ENCODE measurements around the gene ACTR8.

Gene ACTR8

DNA sequence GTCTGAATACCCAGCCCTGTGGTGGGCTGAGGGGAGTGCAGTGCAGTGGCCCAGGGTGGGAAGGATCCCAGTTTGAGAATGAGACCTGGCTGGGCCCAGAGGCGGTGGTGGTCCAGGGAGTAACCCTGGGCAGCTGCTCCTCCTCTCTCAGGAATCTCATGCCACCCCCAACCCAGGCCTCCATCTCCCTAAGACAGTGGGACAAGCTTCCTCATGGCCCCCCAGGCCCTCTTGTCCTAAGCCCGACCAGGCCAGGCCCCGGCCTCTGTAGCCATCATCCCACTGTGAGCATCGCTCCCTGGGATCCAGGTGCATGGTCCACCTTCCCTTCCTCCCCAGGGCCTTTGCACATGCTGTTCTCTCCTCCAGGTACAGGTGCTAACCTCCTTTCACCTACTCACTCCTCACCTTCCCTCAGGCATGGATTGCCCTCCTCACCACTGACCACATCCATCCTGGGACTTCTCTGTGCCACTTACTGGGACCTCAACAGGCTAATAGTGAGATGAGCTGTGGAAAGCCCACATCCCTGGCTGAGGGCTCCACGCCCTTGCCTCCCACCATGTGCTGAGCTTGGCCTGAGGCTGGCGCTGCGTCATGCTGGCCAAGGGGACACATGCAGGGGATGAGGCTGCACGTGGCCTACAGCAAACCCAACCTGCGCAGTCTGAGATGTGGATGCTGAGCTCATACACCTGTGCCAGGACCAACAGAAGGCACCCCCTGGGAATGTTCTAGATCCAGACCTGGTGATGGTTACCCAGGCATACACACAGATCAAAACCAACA lies 45.7 kb downstream of the ACTR8 start:
- in situ Hi-C loops (cut with HindIII; ENCODE audit: low sequenced_read_pairs) = loop anchor here (5.0 kb wide), 1 partner anchor 49 kb away; no protein-coding TSS in a partner anchor

DNA sequence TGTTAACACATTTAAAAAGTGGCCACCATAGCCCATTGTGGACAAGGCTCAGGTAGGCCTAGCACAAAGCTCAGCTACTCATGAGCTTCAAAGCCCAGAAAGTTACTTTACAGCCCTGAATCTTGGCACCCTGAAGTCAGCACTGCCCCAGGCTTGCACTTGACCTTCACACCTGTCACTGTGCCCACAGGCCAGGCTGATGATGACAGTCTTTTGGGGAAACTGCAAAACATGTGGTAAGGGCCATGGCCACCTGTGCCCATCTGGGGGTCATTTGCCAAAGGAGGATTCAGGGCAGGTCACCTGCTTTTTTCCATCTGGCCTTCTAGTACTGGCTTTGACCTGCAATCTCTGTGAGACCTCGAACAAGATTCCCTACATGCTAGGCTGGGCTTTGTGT lies 46.7 kb downstream of the ACTR8 start:
- in situ Hi-C loops (cut with HindIII; ENCODE audit: low sequenced_read_pairs) = loop anchor here (5.0 kb wide), 1 partner anchor 48 kb away; no protein-coding TSS in a partner anchor

DNA sequence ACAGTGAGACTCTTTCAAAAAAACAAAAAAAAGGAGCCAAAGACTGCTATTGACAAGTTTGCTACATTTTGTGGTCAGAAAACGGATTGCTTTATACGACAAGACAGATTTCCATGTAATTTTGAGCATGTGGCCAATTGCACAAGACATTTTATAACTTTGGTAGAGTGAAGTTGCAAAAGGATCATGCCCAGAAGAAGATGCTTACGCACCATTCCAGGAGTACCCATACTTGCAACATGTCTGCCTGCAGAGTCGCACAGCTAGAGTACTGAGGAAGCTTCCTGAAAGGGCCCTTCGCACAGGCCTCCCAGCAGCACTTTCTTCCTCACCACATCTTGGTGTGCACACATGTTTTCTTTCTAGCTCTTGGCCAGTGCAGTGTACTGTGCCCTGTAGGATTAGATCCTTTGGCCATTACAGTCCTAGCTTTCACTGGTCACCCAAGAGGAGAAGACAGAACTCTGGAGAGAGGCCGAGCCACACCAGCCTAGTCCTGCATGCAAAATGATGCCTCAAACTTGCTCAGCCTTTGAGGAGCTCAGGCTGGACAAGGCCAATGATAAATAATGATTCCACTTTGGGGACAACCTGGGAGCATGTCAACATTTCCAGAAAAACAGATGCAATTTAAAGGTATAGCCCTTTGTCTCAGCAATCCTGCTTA lies 47.4 kb downstream of the ACTR8 start:
- in situ Hi-C loops (cut with HindIII; ENCODE audit: low sequenced_read_pairs) = loop anchor here (5.0 kb wide), 1 partner anchor 47 kb away; no protein-coding TSS in a partner anchor

- in situ Hi-C loops (cut with HindIII; ENCODE audit: low sequenced_read_pairs) = no loop called here
These were observed 48.3 kb downstream of the ACTR8 start for GRCh38 chr3:53833700-53834099.

GRCh38 chr3:53833053-53833645 lies 48.8 kb downstream of the ACTR8 start:
- in situ Hi-C loops (cut with HindIII; ENCODE audit: low sequenced_read_pairs) = no loop called here

DNA sequence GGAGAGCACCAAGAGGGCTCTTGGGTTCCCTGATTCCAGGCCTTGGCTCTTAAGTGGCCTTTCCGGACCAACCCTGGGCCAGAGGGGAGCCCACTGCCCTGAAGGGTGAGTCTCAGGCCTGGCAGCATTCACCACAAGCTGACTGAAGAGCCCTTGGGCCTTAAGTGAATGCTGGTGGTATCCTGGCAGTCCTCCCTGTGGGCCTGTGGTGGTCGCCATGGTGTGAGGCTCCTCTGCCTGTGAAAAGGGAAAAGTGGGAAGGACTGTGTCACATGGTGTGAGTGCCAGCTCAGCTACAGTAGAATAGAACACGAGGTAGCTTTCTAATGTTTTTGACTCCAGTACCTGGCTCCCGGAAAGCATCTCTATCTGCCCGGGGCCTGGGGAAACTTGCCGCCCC lies 51.0 kb downstream of the ACTR8 start:
- in situ Hi-C loops (cut with HindIII; ENCODE audit: low sequenced_read_pairs) = no loop called here

DNA sequence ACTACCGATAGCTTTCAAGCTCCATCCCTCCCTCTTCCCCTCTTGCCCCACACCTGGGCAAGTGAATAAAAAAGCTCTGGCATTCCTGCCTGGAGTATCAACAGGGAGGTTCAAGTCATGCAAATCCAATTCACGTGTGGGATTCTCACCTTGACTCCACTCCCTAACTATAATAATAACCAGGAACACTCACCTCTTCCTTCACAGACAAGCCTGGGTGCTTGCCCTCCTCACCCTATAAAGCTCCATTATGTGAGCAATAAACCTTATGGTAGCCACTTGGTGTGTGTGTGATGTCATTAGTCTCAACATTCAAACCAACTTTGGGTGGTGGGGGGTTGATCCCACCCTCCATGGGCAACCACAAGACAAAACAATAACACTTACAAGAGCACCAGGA lies 52.3 kb downstream of the ACTR8 start:
- in situ Hi-C loops (cut with HindIII; ENCODE audit: low sequenced_read_pairs) = no loop called here

DNA sequence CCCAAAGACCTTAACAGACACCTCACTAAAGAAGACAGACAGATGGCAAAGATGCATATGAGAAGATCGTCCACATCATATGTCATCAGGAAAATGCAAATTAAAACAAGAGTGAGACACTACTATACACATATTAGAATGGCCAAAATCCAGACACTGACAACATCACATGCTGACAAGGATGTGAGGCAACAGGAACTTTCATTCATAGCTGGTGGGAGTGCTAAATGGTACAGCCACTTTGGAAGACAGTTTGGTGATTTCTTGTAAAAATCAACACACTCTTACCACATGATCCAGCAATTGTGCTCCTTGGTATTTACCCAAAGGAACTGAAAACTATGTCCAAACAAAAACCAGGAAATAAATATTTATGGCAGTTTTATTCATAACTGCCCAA lies 53.4 kb downstream of the ACTR8 start:
- in situ Hi-C loops (cut with HindIII; ENCODE audit: low sequenced_read_pairs) = no loop called here

DNA sequence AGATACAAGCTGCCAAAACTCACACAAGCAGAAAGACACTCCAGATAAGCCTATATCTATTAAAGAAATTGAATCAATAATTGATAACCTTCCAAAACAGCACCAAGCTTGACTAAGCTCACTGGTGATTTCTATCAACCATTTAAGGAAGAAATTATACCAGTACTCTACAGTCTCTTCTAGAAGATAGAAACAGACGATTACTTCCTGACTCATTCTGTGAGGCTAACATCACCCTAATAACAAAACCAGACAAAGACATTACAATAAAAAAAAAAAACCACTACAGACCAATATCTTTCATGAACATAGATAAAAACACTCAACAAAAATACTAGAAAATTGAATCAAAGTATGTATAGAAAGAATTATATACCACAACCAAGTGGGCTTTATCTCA lies 55.9 kb downstream of the ACTR8 start:
- in situ Hi-C loops (cut with HindIII; ENCODE audit: low sequenced_read_pairs) = no loop called here

GRCh38 chr3:53824795-53825194 lies 57.2 kb downstream of the ACTR8 start:
- in situ Hi-C loops (cut with HindIII; ENCODE audit: low sequenced_read_pairs) = no loop called here

- in situ Hi-C loops (cut with HindIII; ENCODE audit: low sequenced_read_pairs) = no loop called here
These were observed 57.8 kb downstream of the ACTR8 start for GRCh38 chr3:53823956-53824657.

GRCh38 chr3:53823026-53823955 lies 58.7 kb downstream of the ACTR8 start:
- in situ Hi-C loops (cut with HindIII; ENCODE audit: low sequenced_read_pairs) = no loop called here

DNA sequence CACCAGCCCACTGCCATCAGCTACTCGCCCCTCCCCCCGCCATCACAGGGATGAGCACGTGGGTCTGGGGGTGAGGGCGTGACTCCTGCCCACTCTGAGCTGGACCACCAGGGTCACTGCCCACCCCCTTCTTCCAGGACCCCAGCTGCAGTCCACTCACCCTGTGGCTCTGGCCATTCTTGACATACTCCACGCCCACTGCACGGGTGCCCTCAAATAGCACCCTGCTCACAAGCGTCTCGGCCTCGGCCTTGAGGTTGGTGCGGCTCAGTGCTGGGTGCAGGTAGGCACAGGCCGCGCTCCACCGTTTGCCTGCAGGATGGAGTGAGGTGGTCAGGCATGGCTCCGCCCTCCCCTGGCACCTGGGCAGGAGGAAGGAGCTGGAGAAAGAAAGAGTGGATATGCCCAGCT lies 59.6 kb downstream of the ACTR8 start:
- in situ Hi-C loops (cut with HindIII; ENCODE audit: low sequenced_read_pairs) = no loop called here

DNA sequence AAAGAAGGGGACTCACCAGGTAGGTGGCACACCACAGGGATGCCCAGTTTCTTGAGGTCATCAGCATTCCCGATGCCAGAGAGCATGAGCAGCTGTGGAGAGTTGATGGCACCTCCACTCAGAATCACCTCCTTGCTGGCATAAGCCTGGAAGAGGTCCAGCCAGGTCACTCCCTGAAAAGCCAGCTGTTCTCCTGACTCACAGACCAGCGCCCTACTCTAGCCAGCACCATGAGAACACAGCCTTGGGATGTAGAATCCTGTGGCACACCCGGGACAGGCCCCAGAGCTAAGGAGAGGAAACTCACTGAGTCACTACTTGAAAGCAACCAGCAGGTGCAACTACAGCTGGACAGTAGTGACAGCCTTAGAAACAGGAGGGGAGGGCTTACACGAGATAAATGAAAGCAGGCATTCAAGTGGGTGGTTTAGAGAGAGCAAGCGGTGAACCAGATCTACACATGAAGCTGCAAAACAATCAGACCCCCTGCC lies 60.3 kb downstream of the ACTR8 start:
- in situ Hi-C loops (cut with HindIII; ENCODE audit: low sequenced_read_pairs) = no loop called here

DNA sequence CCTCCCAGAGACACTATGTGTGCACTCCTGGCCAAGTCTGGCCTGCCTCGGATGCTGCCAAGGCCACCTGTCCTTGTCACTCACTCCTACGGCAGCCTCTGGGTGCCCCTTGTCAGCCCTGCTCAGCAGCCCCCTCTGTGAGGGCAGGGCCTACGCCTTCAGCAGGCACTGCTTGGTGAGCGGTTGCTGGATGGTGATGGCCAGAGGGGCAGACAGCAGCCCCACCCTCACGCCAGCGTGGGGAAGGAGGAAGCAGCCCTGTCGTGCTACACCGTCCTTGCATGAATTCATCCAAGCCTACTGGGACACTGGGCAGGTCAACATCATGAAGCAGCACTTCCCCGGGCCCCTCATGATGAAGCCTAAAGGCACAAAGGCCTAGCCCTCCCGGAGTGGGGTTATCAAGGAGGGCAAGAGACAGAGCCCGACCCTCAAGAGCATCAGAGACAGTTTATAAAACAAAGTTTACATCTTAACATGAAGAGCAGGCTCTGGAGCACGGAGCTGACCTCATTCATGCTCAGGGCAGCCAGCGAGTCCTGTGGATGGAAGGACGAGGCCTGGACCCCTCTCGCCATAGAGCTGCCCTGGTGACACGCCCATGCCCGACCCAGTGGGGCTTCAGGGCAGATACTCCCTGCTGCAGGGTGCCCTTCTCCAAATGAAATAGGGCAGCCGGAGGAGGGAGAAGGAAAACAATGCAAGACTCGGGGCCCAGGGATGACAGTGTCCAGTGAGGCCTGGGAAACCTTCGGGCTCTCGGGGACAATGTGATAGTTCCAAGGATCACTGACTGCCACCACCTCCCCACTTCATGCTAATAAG lies 61.0 kb downstream of the ACTR8 start:
- in situ Hi-C loops (cut with HindIII; ENCODE audit: low sequenced_read_pairs) = no loop called here

- in situ Hi-C loops (cut with HindIII; ENCODE audit: low sequenced_read_pairs) = no loop called here
These were observed 61.9 kb downstream of the ACTR8 start for GRCh38 chr3:53820084-53820483.

GRCh38 chr3:53819163-53819868 lies 62.6 kb downstream of the ACTR8 start:
- in situ Hi-C loops (cut with HindIII; ENCODE audit: low sequenced_read_pairs) = no loop called here

Data from endothelial cell of hepatic sinusoid (primary cell).